NB4 (cell line): ENCODE results near the gene STX1B.

Experiments used
- POLR2A ChIP-seq: IDR thresholded peaks from 2 replicates; pipeline ENCODE4 v1.6.1; 2011; ENCODE audit warnings: mild to moderate bottlenecking; ENCODE audit not compliant: insufficient read length; ENCODE audit errors: extremely low read depth
- TF ChIP-seq, protein P1 (sequence below): IDR thresholded peaks from one replicate; pipeline ENCODE4 v1.5.1; 2012; ENCODE audit warnings: low read depth, low read length
- TF ChIP-seq, protein P2 (sequence below): IDR thresholded peaks from 2 replicates; pipeline ENCODE4 v1.6.1; 2011; ENCODE audit warnings: low read depth, low read length

DNA sequence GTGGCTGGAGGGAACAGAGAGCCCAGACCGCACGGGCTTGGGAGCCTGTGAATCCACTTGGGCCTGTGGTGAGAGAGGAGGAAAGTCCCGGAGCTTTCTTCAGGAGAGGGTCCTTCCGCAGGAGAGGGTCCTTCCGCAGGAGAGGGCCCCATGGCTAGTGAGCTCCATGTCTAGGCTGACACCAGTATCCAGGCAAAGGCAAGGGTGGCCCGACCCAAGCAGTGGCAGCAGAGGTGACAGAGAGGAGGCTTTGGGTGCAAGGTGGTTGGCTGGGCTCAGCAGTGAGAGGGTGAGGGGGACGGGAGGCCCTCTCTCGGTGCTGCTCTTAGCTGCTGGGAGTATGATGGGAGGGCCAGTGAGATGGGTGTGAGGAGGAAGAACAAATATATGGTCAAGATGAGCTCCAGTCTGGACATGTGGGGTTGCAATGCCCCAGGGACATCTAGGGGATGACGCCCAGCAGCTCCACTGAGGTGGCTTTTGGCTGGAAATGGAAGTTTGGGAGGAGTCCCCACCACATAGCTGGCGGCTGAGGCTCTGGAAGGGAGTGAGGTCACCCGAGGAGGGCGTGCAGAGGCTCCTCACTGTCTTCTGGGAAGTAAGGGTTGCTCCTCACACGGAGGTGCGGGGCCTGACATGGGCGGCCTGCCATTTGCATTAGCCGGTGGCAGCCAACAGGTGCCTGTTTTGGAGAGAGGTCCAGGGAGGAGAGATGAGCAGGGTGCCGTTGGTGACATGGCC, 27.7 kb downstream of the STX1B start:
- TF ChIP-seq, protein P1, sequence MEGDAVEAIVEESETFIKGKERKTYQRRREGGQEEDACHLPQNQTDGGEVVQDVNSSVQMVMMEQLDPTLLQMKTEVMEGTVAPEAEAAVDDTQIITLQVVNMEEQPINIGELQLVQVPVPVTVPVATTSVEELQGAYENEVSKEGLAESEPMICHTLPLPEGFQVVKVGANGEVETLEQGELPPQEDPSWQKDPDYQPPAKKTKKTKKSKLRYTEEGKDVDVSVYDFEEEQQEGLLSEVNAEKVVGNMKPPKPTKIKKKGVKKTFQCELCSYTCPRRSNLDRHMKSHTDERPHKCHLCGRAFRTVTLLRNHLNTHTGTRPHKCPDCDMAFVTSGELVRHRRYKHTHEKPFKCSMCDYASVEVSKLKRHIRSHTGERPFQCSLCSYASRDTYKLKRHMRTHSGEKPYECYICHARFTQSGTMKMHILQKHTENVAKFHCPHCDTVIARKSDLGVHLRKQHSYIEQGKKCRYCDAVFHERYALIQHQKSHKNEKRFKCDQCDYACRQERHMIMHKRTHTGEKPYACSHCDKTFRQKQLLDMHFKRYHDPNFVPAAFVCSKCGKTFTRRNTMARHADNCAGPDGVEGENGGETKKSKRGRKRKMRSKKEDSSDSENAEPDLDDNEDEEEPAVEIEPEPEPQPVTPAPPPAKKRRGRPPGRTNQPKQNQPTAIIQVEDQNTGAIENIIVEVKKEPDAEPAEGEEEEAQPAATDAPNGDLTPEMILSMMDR, result no peak
- TF ChIP-seq, protein P2, sequence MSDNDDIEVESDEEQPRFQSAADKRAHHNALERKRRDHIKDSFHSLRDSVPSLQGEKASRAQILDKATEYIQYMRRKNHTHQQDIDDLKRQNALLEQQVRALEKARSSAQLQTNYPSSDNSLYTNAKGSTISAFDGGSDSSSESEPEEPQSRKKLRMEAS, result no peak
- no peak for TF ChIP-seq POLR2A
